ENCODE data around the gene CA9. TPM values are rescaled to one million over a fixed set of nuclear protein-coding genes. Genes with fewer than 3 reads are reported as not detected.

CA9 gene
- total and polyA plus RNA-seq, 9 of the 15 experiments (the other 6 are each of a cell fraction or from before 2014, with no cell fraction given): 0.15 to 10.6 (median 0.60) TPM; not detected in 4

DNA sequence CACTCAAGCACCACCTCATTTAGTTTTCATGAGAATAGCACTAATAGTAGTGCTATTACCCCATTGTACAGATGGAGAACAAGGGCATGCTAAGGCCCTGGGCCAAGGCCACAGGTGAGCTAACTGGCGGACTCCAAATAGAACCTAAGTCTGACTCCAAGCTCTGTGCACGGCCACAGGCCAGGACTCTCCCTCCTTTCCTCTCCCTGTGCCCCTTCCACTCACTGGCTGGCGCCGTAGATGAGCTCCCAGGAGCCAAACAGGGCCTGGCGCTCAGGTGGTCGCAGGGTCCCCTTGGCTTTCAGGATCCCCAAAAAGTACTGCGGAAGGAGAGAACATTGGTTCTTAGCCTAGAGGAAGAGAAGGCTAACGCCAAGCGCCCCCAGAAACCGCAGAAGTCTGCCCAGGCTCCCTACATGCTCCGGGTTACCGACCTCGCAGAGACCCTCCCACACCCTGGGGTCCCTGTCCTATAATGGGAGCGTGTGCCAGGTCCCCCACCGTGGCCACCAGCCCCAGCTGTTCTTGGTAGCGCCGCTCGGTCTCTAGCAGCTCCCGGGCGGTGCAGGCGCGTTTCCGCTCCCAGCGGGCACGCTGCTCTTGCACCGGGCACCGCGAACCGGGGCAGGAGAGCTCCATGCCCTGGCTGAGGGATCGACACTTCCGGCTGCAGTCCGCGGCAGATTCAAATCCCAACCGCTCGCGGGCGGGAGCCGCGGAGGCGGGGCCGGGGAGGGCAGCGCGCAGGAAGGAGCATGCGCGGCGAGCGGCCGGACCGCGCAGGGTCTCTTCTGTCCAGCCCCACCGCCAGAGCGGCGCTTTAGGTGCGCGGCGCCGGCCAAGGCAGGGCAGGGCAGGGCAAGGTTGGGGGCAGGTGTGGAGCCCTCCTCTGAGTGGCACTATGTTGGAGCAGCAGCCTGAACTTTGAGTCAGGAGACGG lies 8.9 kb upstream of the CA9 start, which contains the start of gene ARHGEF39 (continued):
- TF ChIP-seq, protein P1, sequence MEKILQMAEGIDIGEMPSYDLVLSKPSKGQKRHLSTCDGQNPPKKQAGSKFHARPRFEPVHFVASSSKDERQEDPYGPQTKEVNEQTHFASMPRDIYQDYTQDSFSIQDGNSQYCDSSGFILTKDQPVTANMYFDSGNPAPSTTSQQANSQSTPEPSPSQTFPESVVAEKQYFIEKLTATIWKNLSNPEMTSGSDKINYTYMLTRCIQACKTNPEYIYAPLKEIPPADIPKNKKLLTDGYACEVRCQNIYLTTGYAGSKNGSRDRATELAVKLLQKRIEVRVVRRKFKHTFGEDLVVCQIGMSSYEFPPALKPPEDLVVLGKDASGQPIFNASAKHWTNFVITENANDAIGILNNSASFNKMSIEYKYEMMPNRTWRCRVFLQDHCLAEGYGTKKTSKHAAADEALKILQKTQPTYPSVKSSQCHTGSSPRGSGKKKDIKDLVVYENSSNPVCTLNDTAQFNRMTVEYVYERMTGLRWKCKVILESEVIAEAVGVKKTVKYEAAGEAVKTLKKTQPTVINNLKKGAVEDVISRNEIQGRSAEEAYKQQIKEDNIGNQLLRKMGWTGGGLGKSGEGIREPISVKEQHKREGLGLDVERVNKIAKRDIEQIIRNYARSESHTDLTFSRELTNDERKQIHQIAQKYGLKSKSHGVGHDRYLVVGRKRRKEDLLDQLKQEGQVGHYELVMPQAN (IDR thresholded peaks at IDR 0.05; ENCODE audit: borderline replicate concordance): peak; percentile 80; the same call in 1 of the 2 replicates
- TF ChIP-seq POLR3G (IDR thresholded peaks at IDR 0.05; ENCODE audit: extremely low read depth, insufficient read length, insufficient replicate concordance) (no peak), ATF7 (IDR thresholded peaks at IDR 0.05) (peak; percentile 49; the same call in 1 of the 2 replicates), ZNF174 (CRISPR knock-in tag; IDR thresholded peaks at IDR 0.05) (no peak), ETV6 (IDR thresholded peaks at IDR 0.05; ENCODE audit: borderline replicate concordance in 1 of 2, low read depth in 2 of 2, low read length in 1 of 2) (no peak), ETV6 (CRISPR knock-in tag; IDR thresholded peaks at IDR 0.05; ENCODE audit: borderline replicate concordance) (no peak), CHD4 (IDR thresholded peaks at IDR 0.05; ENCODE audit: insufficient read depth, insufficient replicate concordance, low read depth, low read length, poor library complexity, severe bottlenecking) (no peak), NCOA2 (IDR thresholded peaks at IDR 0.05; ENCODE audit: partially characterized antibody in 2 of 2) (no peak), RBFOX2 (IDR thresholded peaks at IDR 0.05; ENCODE audit: low read depth, low read length) (peak; percentile 96)
- TF ChIP-seq, protein P2, sequence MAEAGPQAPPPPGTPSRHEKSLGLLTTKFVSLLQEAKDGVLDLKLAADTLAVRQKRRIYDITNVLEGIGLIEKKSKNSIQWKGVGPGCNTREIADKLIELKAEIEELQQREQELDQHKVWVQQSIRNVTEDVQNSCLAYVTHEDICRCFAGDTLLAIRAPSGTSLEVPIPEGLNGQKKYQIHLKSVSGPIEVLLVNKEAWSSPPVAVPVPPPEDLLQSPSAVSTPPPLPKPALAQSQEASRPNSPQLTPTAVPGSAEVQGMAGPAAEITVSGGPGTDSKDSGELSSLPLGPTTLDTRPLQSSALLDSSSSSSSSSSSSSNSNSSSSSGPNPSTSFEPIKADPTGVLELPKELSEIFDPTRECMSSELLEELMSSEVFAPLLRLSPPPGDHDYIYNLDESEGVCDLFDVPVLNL (CRISPR knock-in tag; IDR thresholded peaks at IDR 0.05; ENCODE audit: low read depth): peak; percentile 98
- TF ChIP-seq, protein P3, sequence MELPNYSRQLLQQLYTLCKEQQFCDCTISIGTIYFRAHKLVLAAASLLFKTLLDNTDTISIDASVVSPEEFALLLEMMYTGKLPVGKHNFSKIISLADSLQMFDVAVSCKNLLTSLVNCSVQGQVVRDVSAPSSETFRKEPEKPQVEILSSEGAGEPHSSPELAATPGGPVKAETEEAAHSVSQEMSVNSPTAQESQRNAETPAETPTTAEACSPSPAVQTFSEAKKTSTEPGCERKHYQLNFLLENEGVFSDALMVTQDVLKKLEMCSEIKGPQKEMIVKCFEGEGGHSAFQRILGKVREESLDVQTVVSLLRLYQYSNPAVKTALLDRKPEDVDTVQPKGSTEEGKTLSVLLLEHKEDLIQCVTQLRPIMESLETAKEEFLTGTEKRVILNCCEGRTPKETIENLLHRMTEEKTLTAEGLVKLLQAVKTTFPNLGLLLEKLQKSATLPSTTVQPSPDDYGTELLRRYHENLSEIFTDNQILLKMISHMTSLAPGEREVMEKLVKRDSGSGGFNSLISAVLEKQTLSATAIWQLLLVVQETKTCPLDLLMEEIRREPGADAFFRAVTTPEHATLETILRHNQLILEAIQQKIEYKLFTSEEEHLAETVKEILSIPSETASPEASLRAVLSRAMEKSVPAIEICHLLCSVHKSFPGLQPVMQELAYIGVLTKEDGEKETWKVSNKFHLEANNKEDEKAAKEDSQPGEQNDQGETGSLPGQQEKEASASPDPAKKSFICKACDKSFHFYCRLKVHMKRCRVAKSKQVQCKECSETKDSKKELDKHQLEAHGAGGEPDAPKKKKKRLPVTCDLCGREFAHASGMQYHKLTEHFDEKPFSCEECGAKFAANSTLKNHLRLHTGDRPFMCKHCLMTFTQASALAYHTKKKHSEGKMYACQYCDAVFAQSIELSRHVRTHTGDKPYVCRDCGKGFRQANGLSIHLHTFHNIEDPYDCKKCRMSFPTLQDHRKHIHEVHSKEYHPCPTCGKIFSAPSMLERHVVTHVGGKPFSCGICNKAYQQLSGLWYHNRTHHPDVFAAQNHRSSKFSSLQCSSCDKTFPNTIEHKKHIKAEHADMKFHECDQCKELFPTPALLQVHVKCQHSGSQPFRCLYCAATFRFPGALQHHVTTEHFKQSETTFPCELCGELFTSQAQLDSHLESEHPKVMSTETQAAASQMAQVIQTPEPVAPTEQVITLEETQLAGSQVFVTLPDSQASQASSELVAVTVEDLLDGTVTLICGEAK (IDR thresholded peaks at IDR 0.05): 0 out of 2 replicates have a peak, but pooled peaks have one; percentile 46
- TF ChIP-seq, protein P3 (CRISPR knock-in tag; IDR thresholded peaks at IDR 0.05): no peak

Measured in K562 (cell line).